ENCODE data around the gene EEFSEC. TPM values are rescaled to one million over a fixed set of nuclear protein-coding genes. Genes with fewer than 3 reads are reported as not detected.

The EEFSEC gene
- total and polyA plus RNA-seq, 4 donors, result 9.8 to 20.1 (median 11.6) TPM

GRCh38 chr3:128407247-128407646 lies 254.0 kb downstream of the EEFSEC start:
- Histone ChIP-seq H3K9me3 (ENCODE audit: control insufficient read depth in 4 of 4, insufficient read depth in 3 of 4, low read length in 3 of 4) (no peaks in the 10 kb centered on the region), H3K27me3 (ENCODE audit: control insufficient read depth in 3 of 3, insufficient read depth in 3 of 3, low read length in 2 of 3) (no peaks in the 10 kb centered on the region), H3K36me3 (ENCODE audit: control insufficient read depth in 4 of 4, insufficient read depth in 4 of 4, low read length in 4 of 4) (peaks cover 0 to 7% (median 0%) of the 10 kb centered on the region in 4 donors), H3K27ac (ENCODE audit: low read depth in 1 of 2, low read length in 1 of 2) (no peak overlapping the region), H3K4me3 (no peak overlapping the region), H3K4me1 (ENCODE audit: control insufficient read depth in 5 of 5, insufficient read depth in 5 of 5, low read length in 5 of 5) (peaks cover 0 to 13% (median 4%) of the 10 kb centered on the region in 5 donors), H3K9ac (ENCODE audit: insufficient read depth in 1 of 2, low read length in 2 of 2) (no peak overlapping the region)
- TF ChIP-seq CTCF (IDR thresholded peaks at IDR 0.05; ENCODE audit: control extremely low read depth, extremely low read depth), result no peak
- WGBS, 2 donors, result 92 to 94% methylated on average over 7 of the region's 7 CpGs
- DNase-seq (no peak), ATAC-seq (ENCODE audit: insufficient read depth, low FRiP score) (no peak)

- Histone ChIP-seq H3K4me1 (ENCODE audit: control insufficient read depth in 5 of 5, insufficient read depth in 5 of 5, low read length in 5 of 5) (peaks cover 0 to 13% (median 2%) of the 10 kb centered on the region in 5 donors), H3K27me3 (ENCODE audit: control insufficient read depth in 3 of 3, insufficient read depth in 3 of 3, low read length in 2 of 3) (no peaks in the 10 kb centered on the region), H3K9me3 (ENCODE audit: control insufficient read depth in 4 of 4, insufficient read depth in 3 of 4, low read length in 3 of 4) (no peaks in the 10 kb centered on the region), H3K4me3 (no peak overlapping the region), H3K9ac (ENCODE audit: insufficient read depth in 1 of 2, low read length in 2 of 2) (no peak overlapping the region), H3K27ac (ENCODE audit: low read depth in 1 of 2, low read length in 1 of 2) (no peak overlapping the region), H3K36me3 (ENCODE audit: control insufficient read depth in 4 of 4, insufficient read depth in 4 of 4, low read length in 4 of 4) (peaks cover 0 to 7% (median 0%) of the 10 kb centered on the region in 4 donors)
- TF ChIP-seq CTCF (IDR thresholded peaks at IDR 0.05; ENCODE audit: control extremely low read depth, extremely low read depth), result no peak
- DNase-seq, result no peak
- no peak for ATAC-seq (ENCODE audit: insufficient read depth, low FRiP score)
- 91 to 94% methylated on average over 17 to 19 of the region's 19 CpGs for WGBS, 2 donors
Observed at GRCh38 chr3:128408012-128408692, 254.9 kb downstream of the EEFSEC start.

GRCh38 chr3:128408693-128409623 lies 255.7 kb downstream of the EEFSEC start:
- DNase-seq (peak; percentile 40 to 53 (median 40)), ATAC-seq (ENCODE audit: insufficient read depth, low FRiP score) (no peak)
- TF ChIP-seq CTCF (IDR thresholded peaks at IDR 0.05; ENCODE audit: control extremely low read depth, extremely low read depth), result no peak
- Histone ChIP-seq H3K4me3 (no peak overlapping the region), H3K4me1 (ENCODE audit: control insufficient read depth in 5 of 5, insufficient read depth in 5 of 5, low read length in 5 of 5) (peaks cover 0 to 13% (median 2%) of the 10 kb centered on the region in 5 donors), H3K36me3 (ENCODE audit: control insufficient read depth in 4 of 4, insufficient read depth in 4 of 4, low read length in 4 of 4) (peaks cover 0 to 7% (median 0%) of the 10 kb centered on the region in 4 donors), H3K9me3 (ENCODE audit: control insufficient read depth in 4 of 4, insufficient read depth in 3 of 4, low read length in 3 of 4) (no peaks in the 10 kb centered on the region), H3K27ac (ENCODE audit: low read depth in 1 of 2, low read length in 1 of 2) (no peak overlapping the region), H3K27me3 (ENCODE audit: control insufficient read depth in 3 of 3, insufficient read depth in 3 of 3, low read length in 2 of 3) (no peaks in the 10 kb centered on the region), H3K9ac (ENCODE audit: insufficient read depth in 1 of 2, low read length in 2 of 2) (no peak overlapping the region)
- 78 to 80% methylated on average over 16 of the region's 16 CpGs for WGBS, 2 donors

All from lung (tissue), 12 donors.